GM19035 (cell line): Measurements from ENCODE around the gene CDKN2AIP.
"Not testable (repeated sequence)": the region's sequence is repeated elsewhere in the genome, so short reads cannot be mapped to it uniquely, and the experiment has no call there.

ENCODE experiments used
- ATAC-seq: cut with Tn5 transposase; IDR thresholded peaks from one replicate; pipeline ENCODE4 v1.9.1; 2021; ENCODE audit not compliant: unreplicated experiment

The CDKN2AIP gene

DNA sequence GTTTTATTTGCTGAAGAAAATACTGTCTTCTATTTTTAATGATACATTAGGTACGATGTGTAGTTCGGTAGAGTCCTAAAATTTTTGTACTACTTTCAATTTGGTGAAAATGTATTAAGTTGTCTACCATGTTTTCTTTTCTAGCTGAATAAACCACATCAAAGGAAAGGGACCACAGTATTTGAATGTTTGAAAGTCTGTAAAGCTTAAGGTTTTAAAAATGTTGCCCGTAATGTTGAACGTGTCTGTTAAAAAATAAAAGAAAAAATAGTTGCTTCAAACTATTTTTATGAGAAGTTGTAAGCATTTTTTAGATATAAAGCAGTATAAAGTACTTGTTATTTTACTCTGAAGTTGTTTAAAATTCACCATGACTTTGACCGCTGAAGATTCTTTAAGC, 3.2 kb downstream of the CDKN2AIP start:
- ATAC-seq, result no peak

DNA sequence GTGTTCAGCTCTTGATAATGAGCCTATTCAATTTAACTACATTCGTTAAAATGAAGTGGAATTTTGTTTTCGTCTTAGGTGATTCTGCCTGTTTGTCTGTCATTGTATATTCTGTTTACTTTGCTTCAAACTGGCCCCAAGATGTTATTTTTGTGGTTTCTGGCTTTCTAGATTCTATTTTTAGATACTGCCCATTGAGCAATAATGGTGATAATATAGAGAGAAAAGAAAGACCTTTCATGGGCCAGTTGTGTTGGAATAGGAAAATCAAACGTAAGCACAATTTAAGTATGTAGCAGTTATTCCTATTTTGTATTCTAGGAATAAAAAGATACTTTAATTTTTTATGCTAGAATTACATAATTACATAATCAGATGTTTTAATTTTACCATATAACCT, 4.0 kb downstream of the CDKN2AIP start:
- no peak for ATAC-seq

DNA sequence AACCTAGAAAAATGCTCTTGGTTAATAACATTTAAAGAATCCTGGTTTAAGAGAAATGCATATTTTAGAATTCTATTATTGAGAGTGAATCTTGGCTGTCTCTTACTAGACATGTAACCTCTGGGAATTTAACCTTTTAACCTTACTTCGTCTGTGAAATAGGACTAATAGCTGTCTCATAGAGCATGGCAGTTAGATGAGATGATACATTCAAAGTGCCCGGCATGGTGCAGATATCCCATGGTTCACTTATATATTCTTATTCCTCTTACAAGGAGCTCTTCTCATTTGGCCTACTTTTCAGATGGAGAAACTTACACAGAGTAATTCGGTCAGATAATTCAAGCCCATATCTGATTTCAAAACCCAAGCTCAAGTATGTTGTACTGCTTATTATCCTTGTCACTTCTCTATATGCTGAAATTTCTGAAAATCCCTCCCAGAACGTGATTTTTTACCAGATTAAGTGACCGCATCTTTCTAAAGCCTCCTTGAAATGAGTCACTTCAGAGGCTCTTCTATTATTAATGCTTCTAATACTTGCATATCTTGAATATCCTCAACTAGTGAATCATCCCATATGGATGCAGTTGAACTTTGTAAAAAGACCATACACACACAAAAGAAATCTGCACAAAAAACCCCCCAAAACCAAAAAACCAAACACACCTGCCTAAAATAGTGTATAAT, 4.9 kb downstream of the CDKN2AIP start:
- no peak for ATAC-seq

GRCh38 chr4:183450108-183450507, 5.7 kb downstream of the CDKN2AIP start:
- ATAC-seq, result no peak

- no peak for ATAC-seq
These were observed 11.2 kb downstream of the CDKN2AIP start for GRCh38 chr4:183455431-183456195.

- no peak for ATAC-seq
These were observed 13.6 kb downstream of the CDKN2AIP start for GRCh38 chr4:183458005-183458404.

DNA sequence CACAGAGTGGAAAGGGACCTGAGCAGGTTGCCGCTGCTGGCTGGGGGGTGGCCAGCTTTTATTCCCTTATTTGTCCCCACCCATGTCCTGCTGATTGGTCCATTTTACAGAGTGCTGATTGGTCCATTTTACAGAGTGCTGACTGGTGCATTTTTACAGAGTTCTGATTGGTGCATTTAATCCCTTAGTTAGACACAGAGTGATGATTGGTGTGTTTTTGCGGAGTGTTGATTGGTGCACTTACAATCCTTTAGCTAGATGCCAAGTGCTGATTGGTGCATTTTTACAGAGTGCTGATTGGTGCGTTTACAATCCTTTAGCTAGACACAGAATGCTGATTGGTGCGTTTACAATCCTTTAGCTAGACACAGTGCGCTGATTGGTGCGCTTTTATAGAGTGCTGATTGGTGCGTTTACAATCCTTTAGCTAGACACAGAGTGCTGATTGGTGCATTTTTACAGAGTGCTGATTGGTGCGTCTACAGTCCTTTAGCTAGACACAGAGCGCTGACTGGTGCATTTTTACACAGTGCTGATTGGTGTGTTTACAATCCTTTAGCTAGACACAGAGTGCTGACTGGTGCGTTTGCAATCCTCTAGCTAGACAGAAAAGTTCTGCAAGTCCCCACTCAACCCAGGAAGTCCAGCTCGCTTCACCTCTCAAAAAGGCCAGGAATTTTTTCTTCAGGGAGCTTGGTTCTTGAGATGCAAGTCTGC, 19.6 kb downstream of the CDKN2AIP start:
- not testable (repeated sequence) for ATAC-seq

GRCh38 chr4:183465879-183466278, 21.4 kb downstream of the CDKN2AIP start:
- not testable (repeated sequence) for ATAC-seq

- no peak for ATAC-seq
These were observed 22.8 kb downstream of the CDKN2AIP start for GRCh38 chr4:183467246-183467645.

- no peak for ATAC-seq
These were observed 24.0 kb downstream of the CDKN2AIP start for GRCh38 chr4:183468210-183469095.

- no peak for ATAC-seq
These were observed 24.8 kb downstream of the CDKN2AIP start for GRCh38 chr4:183469285-183469684.

- no peak for ATAC-seq
These were observed 25.5 kb downstream of the CDKN2AIP start for GRCh38 chr4:183469936-183470335.

DNA sequence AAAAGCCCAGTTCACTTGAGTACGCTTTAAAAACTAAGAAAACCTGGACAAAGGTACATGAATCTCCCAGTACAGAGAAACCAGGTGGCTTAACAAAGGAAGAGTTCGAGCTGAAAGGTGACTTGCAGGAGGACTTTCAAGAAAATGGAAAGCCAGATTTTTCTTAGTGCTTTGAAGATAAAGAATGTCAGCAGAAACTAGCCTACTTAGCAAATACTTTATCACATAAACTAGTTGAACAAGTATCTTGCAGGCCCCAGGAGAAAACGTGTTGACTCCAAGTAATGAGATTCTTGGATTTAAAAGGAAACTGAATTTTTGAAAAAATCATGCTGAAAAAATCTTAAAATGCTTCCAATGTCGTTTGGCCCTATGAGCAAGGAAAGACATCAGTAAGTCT, 26.4 kb downstream of the CDKN2AIP start:
- no peak for ATAC-seq

DNA sequence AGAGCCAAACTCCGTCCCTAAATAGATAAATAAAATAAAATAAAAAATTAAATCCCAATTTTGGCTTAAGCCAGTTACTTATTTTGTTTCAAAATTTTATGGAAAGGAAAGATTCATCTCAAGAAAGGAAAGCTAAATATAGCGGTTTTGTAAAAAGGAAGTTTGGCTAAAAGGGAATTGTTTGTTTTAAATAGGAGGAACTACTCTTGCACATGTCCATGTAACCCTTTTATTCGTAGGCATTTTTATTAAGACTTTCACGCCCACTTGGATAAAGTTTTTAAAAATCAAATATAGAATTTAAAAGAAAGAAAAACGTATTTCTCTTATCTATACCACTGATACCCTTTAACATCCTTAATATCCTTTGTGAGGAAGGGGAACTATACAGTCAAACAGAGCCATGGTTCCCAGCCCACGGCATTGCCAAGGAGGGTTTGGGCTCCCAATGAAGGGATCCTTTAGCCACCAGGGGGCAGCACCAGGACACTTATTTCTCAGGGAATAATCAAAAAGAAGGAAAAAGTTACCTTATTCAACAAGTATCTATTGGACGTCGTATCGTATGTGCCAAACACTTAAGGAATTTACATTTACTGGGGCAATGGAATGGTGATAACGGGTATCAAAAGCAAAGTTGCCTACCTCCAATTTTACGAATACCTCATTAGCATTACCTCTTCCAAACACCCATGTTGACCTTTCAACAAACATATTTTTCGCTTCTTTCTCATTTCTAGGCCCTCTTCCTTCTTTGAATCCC, 27.7 kb downstream of the CDKN2AIP start:
- no peak for ATAC-seq

DNA sequence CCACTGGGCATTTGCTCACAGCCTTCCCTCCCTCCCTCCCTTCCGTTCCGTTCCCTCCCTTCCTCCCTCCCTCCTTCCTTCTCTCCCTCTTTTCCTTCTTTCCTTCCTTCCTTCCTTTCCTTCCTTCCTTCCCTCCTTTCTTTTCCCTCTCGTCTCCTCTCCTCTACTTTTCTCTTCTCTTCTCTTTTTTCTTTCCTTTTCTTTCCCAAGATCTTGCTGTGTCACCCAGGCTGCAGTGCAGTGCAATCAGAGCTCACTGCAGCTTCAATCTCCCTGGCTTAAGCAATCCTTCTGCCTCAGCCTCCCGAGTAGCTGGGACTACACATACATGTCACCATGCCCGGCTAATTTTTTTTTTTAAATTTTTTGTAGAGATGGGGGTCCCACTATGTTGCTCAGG, 33.7 kb downstream of the CDKN2AIP start:
- ATAC-seq, result no peak

- no peak for ATAC-seq
These were observed 34.5 kb downstream of the CDKN2AIP start for GRCh38 chr4:183478926-183479325.

DNA sequence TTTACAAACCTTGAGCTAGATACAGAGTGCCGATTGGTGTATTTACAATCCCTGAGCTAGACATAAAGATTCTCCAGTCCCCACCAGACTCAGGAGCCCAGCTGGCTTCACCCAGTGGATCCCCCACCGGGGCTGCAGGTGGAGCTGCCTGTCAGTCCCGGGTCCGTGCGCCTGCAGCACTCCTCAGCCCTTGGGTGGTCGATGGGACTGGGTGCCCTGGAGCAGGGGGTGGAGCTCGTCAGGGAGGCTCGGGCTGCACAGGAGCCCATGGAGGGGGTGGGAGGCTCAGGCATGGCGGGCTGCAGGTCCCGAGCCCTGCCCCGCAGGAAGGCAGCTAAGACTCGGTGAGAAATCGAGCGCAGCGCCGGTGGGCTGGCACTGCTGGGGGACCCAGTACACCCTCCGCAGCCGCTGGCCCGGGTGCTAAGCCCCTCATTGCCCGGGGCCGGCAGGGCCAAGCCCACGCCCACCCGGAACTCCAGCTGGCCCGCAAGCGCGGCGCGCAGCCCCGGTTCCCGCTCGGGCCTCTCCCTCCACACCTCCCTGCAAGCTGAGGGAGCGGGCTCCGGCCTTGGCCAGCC, 38.2 kb downstream of the CDKN2AIP start:
- ATAC-seq, result not testable (repeated sequence)

DNA sequence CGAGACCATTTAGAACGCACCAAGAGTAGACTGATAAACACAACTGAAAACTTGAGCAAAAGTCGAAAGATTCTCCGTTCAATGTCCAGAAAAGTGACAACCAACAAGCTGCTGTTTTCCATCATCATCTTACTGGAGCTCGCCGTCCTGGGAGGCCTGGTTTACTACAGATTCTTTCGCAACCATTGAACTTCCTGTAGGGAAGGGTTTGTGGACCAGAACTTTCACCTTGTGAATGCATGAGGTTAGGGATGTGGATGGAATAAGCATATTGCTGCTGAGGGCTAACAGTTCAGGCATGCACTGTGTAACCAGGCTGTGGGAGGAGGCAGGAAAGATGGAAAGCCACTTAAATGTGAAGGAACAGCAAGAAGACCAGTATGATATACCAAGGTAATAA, 39.6 kb downstream of the CDKN2AIP start:
- ATAC-seq, result no peak

- no peak for ATAC-seq
These were observed 41.1 kb downstream of the CDKN2AIP start for GRCh38 chr4:183485411-183486160.
